Activated T-helper 1 cell treated with anti-CD3 and anti-CD28 coated beads, Interleukin-2, amount 50 U/mL, for 16 hours (primary cell): ENCODE data around the gene KCNH1.

ENCODE experiments used
- DNase-seq, 2 donors: peaks; one replicate each; pipeline ENCODE4 v3.0.0-alpha.2; 2020; ENCODE audit warnings: low read depth in 1 of 2, low spot score in 1 of 2

Gene KCNH1

GRCh38 chr1:210654176-210654981 is 479.6 kb downstream of the KCNH1 start:
- no peak for DNase-seq

- DNase-seq, result no peak
These were observed 480.2 kb downstream of the KCNH1 start for GRCh38 chr1:210653771-210654170.

- no peak for DNase-seq
These were observed 481.5 kb downstream of the KCNH1 start for GRCh38 chr1:210652329-210652954.

GRCh38 chr1:210650403-210650802 is 483.5 kb downstream of the KCNH1 start:
- no peak for DNase-seq

- DNase-seq, result no peak
These were observed 485.2 kb downstream of the KCNH1 start for GRCh38 chr1:210648588-210649269.

GRCh38 chr1:210647406-210648333 is 486.3 kb downstream of the KCNH1 start:
- DNase-seq, result no peak

GRCh38 chr1:210646258-210646616 is 487.7 kb downstream of the KCNH1 start:
- no peak for DNase-seq

- no peak for DNase-seq
These were observed 488.2 kb downstream of the KCNH1 start for GRCh38 chr1:210645582-210646257.

- no peak for DNase-seq
These were observed 492.4 kb downstream of the KCNH1 start for GRCh38 chr1:210641582-210641981.

- no peak for DNase-seq
These were observed 498.8 kb downstream of the KCNH1 start for GRCh38 chr1:210635108-210635507.

- no peak for DNase-seq
These were observed 500.3 kb downstream of the KCNH1 start for GRCh38 chr1:210633636-210634035.

- no peak for DNase-seq
These were observed 500.8 kb downstream of the KCNH1 start for GRCh38 chr1:210633140-210633539.

- no peak for DNase-seq
These were observed 502.5 kb downstream of the KCNH1 start for GRCh38 chr1:210631399-210631798.

- no peak for DNase-seq
These were observed 504.7 kb downstream of the KCNH1 start for GRCh38 chr1:210629276-210629675.

GRCh38 chr1:210627755-210628154 is 506.2 kb downstream of the KCNH1 start:
- no peak for DNase-seq
